Measurements from ENCODE around the gene MTX1.
"Not testable (repeated sequence)": the region's sequence is repeated elsewhere in the genome, so short reads cannot be mapped to it uniquely, and the experiment has no call there.

The MTX1 gene

GRCh38 chr1:155207806-155208540, 522 bp upstream of the MTX1 start, which contains the start of gene THBS3:
Gene THBS3 (minus strand): TSS chr1:155207897. CDS start chr1:155207876, 21 bp downstream.
- Histone ChIP-seq H3K4me3 (ENCODE audit: low read depth in 1 of 2, low read length in 1 of 2) (peak within 1 kb of the TSS; percentile 74 to 87), H3K9me3 (no peaks in the 10 kb centered on the region), H3K4me1 (ENCODE audit: control insufficient read depth in 1 of 2, insufficient read depth in 1 of 2, low read depth in 1 of 2, low read length in 1 of 2) (peaks cover 57 to 58% of the 10 kb centered on the region in 2 experiments), H3K27ac (peak within 1 kb of the TSS; percentile 99), H3K36me3 (peaks cover 14% of the 10 kb centered on the region), H3K27me3 (no peaks in the 10 kb centered on the region)
- TF ChIP-seq CTCF (IDR thresholded peaks at IDR 0.05) = peak; percentile 6

- Histone ChIP-seq H3K27ac (peak overlapping the region; percentile 99), H3K27me3 (no peaks in the 10 kb centered on the region), H3K4me3 (ENCODE audit: low read depth in 1 of 2, low read length in 1 of 2) (peak overlapping the region; percentile 74 to 87), H3K36me3 (peaks cover 14% of the 10 kb centered on the region), H3K9me3 (no peaks in the 10 kb centered on the region), H3K4me1 (ENCODE audit: control insufficient read depth in 1 of 2, insufficient read depth in 1 of 2, low read depth in 1 of 2, low read length in 1 of 2) (peaks cover 57 to 58% of the 10 kb centered on the region in 2 experiments)
- no peak for TF ChIP-seq CTCF (IDR thresholded peaks at IDR 0.05)
Observed at GRCh38 chr1:155209312-155209721, 822 bp downstream of the MTX1 start.

GRCh38 chr1:155210314-155211104, 2.0 kb downstream of the MTX1 start:
- no peak for TF ChIP-seq CTCF (IDR thresholded peaks at IDR 0.05)
- peak overlapping the region; percentile 74 to 87 for H3K4me3 ChIP-seq (ENCODE audit: low read depth in 1 of 2, low read length in 1 of 2)
- H3K27me3 ChIP-seq = no peaks in the 10 kb centered on the region
- H3K27ac ChIP-seq = peak overlapping the region; percentile 99
- peaks cover 14% of the 10 kb centered on the region for H3K36me3 ChIP-seq
- peaks cover 69% of the 10 kb centered on the region in 2 experiments for H3K4me1 ChIP-seq (ENCODE audit: control insufficient read depth in 1 of 2, insufficient read depth in 1 of 2, low read depth in 1 of 2, low read length in 1 of 2)
- H3K9me3 ChIP-seq = no peaks in the 10 kb centered on the region

GRCh38 chr1:155211381-155212050, 3.0 kb downstream of the MTX1 start:
- not testable (repeated sequence) for H3K27me3 ChIP-seq, H3K9me3 ChIP-seq
- peaks cover 14% of the 10 kb centered on the region for H3K36me3 ChIP-seq
- peak overlapping the region; percentile 74 to 87 for H3K4me3 ChIP-seq (ENCODE audit: low read depth in 1 of 2, low read length in 1 of 2)
- H3K27ac ChIP-seq = peak overlapping the region; percentile 99
- peaks cover 79% of the 10 kb centered on the region in 2 experiments for H3K4me1 ChIP-seq (ENCODE audit: control insufficient read depth in 1 of 2, insufficient read depth in 1 of 2, low read depth in 1 of 2, low read length in 1 of 2)

GRCh38 chr1:155212051-155212440, 3.6 kb downstream of the MTX1 start:
- Histone ChIP-seq H3K4me1 (ENCODE audit: control insufficient read depth in 1 of 2, insufficient read depth in 1 of 2, low read depth in 1 of 2, low read length in 1 of 2) (peaks cover 78% of the 10 kb centered on the region in 2 experiments), H3K4me3 (ENCODE audit: low read depth in 1 of 2, low read length in 1 of 2) (peak overlapping the region; percentile 74 to 87), H3K27ac (peak overlapping the region; percentile 99)

GRCh38 chr1:155214702-155215101, 6.2 kb downstream of the MTX1 start:
- Histone ChIP-seq H3K27ac (peak overlapping the region; percentile 82), H3K4me3 (ENCODE audit: low read depth in 1 of 2, low read length in 1 of 2) (peak overlapping the region in 1 of 2 experiments; percentile 29), H3K4me1 (ENCODE audit: control insufficient read depth in 1 of 2, insufficient read depth in 1 of 2, low read depth in 1 of 2, low read length in 1 of 2) (peaks cover 62 to 78% of the 10 kb centered on the region in 2 experiments), H3K36me3 (peaks cover 14% of the 10 kb centered on the region)
- not testable (repeated sequence) for H3K27me3 ChIP-seq, H3K9me3 ChIP-seq

More at GRCh38 chr1:155212051-155212440, 3.6 kb downstream of the MTX1 start:
- not testable (repeated sequence) for H3K27me3 ChIP-seq, H3K9me3 ChIP-seq
- H3K36me3 ChIP-seq = peaks cover 14% of the 10 kb centered on the region

Data from neutrophil (primary cell).